HG03097 (cell line): Measurements from ENCODE around the gene HECA.

ENCODE experiments used
- ATAC-seq: cut with Tn5 transposase; IDR thresholded peaks from one replicate; pipeline ENCODE4 v1.9.1; 2021; ENCODE audit not compliant: unreplicated experiment, low FRiP score

The HECA gene

GRCh38 chr6:139159016-139159415 lies 24.1 kb downstream of the HECA start:
- ATAC-seq, result no peak

GRCh38 chr6:139161169-139161568 lies 26.3 kb downstream of the HECA start:
- peak; percentile 17 for ATAC-seq

- ATAC-seq, result peak; percentile 97
Observed at GRCh38 chr6:139161817-139162284, 27.0 kb downstream of the HECA start.

GRCh38 chr6:139164001-139164400 lies 29.1 kb downstream of the HECA start:
- ATAC-seq, result no peak

- ATAC-seq, result no peak
Observed at GRCh38 chr6:139165324-139165723, 30.4 kb downstream of the HECA start.

- no peak for ATAC-seq
Observed at GRCh38 chr6:139166238-139166955, 31.5 kb downstream of the HECA start.

- ATAC-seq, result no peak
Observed at GRCh38 chr6:139166956-139167313, 32.1 kb downstream of the HECA start.

GRCh38 chr6:139172151-139172550 lies 37.3 kb downstream of the HECA start:
- no peak for ATAC-seq

GRCh38 chr6:139172567-139172966 lies 37.7 kb downstream of the HECA start:
- no peak for ATAC-seq

- ATAC-seq, result no peak
Observed at GRCh38 chr6:139173172-139173571, 38.3 kb downstream of the HECA start.

- ATAC-seq, result no peak
Observed at GRCh38 chr6:139173822-139174221, 38.9 kb downstream of the HECA start.

- ATAC-seq, result no peak
Observed at GRCh38 chr6:139174961-139175360, 40.1 kb downstream of the HECA start.

- no peak for ATAC-seq
Observed at GRCh38 chr6:139175389-139175948, 40.6 kb downstream of the HECA start.

GRCh38 chr6:139181236-139181635 lies 46.4 kb downstream of the HECA start:
- no peak for ATAC-seq

GRCh38 chr6:139184047-139184446 lies 49.2 kb downstream of the HECA start:
- ATAC-seq, result no peak

GRCh38 chr6:139184459-139184858 lies 49.6 kb downstream of the HECA start:
- ATAC-seq, result no peak

- ATAC-seq, result no peak
Observed at GRCh38 chr6:139186242-139186641, 51.4 kb downstream of the HECA start.

- no peak for ATAC-seq
Observed at GRCh38 chr6:139186692-139187091, 51.8 kb downstream of the HECA start.

- no peak for ATAC-seq
Observed at GRCh38 chr6:139187489-139187888, 52.6 kb downstream of the HECA start.

GRCh38 chr6:139189665-139190064 lies 54.8 kb downstream of the HECA start:
- no peak for ATAC-seq

- ATAC-seq, result no peak
Observed at GRCh38 chr6:139194740-139195139, 59.9 kb downstream of the HECA start.

GRCh38 chr6:139198529-139199288 lies 63.8 kb downstream of the HECA start:
- ATAC-seq, result no peak
